ENCODE results near the gene HECTD4.

- no peak for TF ChIP-seq CTCF (IDR thresholded peaks at IDR 0.05)
- no peak for TF ChIP-seq POLR2A (IDR thresholded peaks at IDR 0.05)
These were observed 49.7 kb upstream of the HECTD4 start for GRCh38 chr12:112431965-112432364.
